HG03196 (cell line): Measurements from ENCODE around the gene CALU.

Experiments used
- ATAC-seq: cut with Tn5 transposase; IDR thresholded peaks from one replicate; pipeline ENCODE4 v1.9.1; 2021; ENCODE audit not compliant: unreplicated experiment

The CALU gene

GRCh38 chr7:128809363-128809762 lies 70.2 kb downstream of the CALU start:
- no peak for ATAC-seq

DNA sequence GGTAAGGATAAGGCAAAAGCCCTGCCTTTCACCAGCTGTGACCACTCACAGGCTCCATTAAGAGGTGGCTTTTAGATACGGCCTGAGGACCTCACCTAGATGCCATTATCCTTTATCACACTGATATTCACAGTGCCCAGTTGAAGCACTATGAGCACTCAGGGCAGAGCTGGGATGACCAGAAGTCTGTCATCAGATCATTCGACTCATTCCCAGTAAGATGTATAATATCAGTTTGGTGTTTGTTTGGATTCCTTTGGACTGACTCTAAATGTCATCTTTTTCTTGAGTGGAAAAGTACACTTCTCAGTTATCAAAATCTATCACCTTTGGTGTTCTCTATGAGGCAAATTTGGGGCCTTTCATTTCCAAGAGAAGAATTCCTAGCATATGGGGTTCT lies 71.3 kb downstream of the CALU start:
- no peak for ATAC-seq

DNA sequence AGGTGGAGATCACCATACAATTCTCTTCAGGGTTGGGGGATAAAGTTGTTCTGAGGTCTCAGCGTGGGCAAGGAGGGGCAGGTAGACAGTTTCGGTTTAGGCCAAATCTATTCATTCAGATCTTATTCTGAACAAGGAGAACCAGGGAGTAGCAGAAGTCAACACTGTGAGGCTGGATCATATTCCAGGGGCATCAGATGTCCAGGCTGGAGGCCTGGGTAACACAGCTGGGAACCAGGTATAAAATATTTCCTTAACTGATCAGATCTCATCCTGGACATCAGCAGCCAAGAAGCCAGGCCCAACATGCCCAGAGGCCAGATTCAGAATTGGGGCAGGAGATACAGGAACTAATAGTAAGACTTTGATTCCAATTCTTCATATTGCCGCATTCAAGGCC lies 71.8 kb downstream of the CALU start:
- no peak for ATAC-seq

DNA sequence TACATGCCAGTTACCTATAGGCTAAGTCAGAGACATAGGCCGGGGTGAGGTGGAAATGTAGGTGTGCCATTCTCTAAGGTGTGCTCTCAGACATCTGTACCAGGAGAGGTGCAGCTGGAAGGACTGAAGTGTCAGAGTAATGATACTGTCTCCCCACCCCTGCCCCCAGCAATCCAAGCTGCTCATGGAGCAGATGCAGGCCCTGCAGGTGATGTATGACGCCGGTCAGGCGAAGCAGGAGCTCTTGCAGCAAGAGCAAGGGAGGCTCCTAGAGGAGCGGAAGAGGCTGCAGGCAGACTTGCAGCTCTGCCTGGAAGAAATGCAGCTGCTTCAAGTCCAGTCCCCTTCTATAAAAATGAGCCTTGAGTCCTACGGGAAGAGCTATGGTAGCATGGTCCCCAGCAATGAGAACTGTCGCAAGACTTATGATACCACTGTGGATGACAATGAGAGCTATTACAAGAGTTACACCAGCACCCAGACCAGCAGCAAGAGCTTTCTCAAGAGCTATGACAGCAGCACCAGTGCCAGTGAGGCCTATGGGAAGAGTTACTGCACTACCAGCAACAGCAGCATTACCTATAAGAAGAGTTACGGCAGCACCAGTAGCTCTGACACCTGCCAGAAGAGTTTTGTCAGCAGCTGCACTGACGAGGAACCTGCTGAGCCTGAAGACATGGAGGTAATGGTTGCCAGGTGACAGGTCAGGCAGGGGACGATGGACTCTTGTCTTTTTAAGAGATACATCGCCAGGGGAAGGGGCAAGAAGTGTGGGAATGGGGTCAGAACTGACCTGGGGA lies 72.7 kb downstream of the CALU start:
- ATAC-seq, result no peak

- no peak for ATAC-seq
Measured at GRCh38 chr7:128812514-128813168, 73.5 kb downstream of the CALU start.

- no peak for ATAC-seq
Measured at GRCh38 chr7:128814499-128814898, 75.3 kb downstream of the CALU start.

- no peak for ATAC-seq
Measured at GRCh38 chr7:128815289-128815942, 76.3 kb downstream of the CALU start.

- ATAC-seq, result no peak
Measured at GRCh38 chr7:128818694-128819093, 79.5 kb downstream of the CALU start.
